A172 (cell line): ENCODE results near the gene PNRC2. TPM values are rescaled to one million over a fixed set of nuclear protein-coding genes. Genes with fewer than 3 reads are reported as not detected.
"Not testable (repeated sequence)": the region's sequence is repeated elsewhere in the genome, so short reads cannot be mapped to it uniquely, and the experiment has no call there.

Source experiments
- DNase-seq: peaks from one replicate; pipeline ENCODE4 v3.0.0-alpha.2; 2015; ENCODE audit warnings: low spot score
- total RNA-seq: library from RNA; depleted of rRNA; stranded (reverse); fragments of >200 nt; shearing (Covaris generic); gene quantifications from 2 replicates; pipeline ENCODE4 v1.2.3, GENCODE V29; 2014; rRNA removed

Gene PNRC2
- total RNA-seq, 1 experiment from 2014 or later, result 60.3 TPM

DNA sequence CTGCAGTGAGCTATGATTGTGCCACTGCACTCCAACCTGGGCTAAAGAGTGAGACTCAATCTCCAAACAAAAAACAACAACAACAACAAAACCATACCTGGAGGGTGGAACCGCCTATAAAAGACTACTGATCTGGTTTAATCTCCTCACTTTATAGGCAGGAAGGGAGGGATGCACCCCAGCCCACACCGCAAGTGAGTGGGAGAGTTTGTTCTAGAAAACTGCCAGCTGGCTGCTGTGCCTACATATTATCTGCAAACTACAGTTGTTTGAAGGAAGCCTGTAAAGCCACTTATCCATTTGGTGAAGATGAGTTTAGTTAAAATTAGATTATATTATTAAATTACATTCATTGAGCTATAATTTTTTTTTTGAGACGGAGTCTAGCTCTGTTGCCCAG lies 29.6 kb downstream of the PNRC2 start:
- no peak for DNase-seq

DNA sequence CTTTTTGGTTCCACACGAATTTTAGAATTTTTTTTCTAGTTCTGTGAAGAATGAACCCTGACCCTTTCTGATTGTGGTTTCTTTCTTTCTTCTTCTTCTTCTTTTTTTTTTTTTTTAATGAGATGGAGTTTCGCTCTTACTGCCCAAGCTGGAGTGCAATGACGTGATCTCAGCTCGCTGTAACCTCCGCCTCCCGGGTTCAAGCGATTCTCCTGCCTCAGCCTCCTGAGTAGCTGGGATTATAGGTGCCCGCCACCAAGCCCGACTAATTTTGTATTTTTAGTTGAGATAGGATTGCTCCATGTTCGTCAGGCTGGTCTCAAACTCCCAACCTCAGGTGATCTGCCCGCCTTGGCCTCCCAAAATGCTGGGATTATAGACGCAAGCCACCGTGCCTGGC lies 32.4 kb downstream of the PNRC2 start:
- not testable (repeated sequence) for DNase-seq

DNA sequence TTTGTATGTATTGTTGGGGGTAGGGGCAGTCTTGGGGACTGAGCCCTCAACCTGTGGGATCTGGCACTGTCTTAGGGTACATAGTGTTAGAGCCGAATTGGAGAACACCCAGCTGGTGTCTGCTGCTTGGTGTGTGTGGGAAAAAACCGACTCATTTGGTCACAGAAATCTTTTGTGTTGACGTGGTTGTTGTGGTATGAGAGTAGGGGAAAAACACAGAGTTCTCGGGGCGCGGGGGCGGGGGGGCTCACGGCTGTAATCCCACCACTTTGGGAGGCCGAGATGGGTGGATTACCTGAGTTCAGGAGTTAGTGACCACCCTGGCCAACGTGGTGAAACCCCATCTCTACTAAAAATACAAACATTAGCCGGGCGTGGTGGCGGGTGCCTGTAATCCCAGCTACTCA lies 35.8 kb downstream of the PNRC2 start:
- DNase-seq, result no peak

DNA sequence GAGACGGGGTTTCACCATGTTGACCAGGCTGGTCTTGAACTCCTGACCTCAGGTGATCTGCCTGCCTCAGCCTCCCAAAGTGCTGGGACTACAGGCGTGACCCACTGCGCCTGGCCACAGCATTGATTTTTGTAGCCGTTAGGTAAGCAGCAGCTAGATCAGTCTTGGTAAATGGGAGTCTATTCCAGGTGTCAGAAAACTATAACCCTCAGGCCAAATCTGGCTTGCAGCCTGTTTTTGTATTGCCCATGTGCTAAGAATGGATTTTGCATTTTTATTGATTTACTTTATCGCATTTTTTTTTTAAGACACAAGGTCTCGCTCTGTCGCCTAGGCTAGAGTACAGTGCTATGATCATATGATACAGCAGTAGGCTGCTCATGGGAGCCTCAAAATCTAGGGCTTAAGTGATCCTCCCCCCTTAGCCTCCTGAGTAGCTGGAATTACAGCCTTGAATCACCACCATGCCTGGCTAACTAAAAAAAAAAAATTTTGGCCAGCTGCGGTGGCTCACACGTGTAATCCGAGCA lies 37.1 kb downstream of the PNRC2 start:
- DNase-seq, result no peak

- no peak for DNase-seq
Observed at GRCh38 chr1:23997812-23998211, 38.2 kb downstream of the PNRC2 start.

DNA sequence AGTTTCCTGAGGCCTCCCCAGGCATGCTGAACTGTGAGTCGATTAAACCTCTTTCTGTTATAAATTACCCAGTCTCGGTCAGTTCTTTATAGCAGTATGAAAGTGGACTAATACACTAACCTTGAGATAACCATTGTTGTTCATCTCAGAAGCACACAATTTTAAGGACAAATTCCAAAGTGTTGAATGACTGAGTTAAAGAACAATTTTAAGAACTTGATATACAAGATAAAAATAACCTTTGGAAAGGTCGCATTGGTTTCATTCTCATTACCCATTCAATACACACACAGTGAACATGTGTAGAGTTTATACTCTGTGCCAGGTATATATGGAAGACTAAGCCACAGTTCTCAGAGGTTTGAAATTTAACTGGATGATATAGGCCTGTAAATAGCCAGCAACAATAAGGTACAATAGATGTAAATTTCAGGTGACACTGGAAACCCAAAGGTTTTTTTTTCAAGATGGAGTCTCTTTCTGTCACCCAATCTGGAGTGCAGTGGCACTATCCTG lies 39.6 kb downstream of the PNRC2 start:
- DNase-seq, result no peak

DNA sequence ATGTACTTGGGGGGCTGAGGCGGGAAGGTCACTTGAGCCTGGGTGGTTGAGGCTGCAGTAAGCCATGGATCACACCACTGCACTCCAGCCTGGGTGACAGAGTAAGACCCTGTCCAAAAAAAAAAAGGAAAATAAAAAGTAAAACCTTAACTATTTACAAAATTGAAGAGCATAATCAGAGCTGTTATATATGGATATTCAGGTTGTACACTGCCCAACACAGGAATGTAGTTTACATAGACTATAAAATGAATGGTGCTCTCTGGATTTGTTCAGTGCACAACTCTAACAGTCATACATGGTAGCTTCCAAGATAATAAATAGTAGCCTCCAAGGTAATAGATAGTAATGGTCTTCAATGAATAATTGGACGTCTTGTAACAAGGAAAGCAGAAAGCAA lies 43.1 kb downstream of the PNRC2 start:
- DNase-seq, result no peak

- DNase-seq, result no peak
Observed at GRCh38 chr1:24003331-24003972, 43.8 kb downstream of the PNRC2 start.

GRCh38 chr1:24004132-24004531 lies 44.5 kb downstream of the PNRC2 start:
- no peak for DNase-seq

- DNase-seq, result no peak
Observed at GRCh38 chr1:24005163-24005562, 45.5 kb downstream of the PNRC2 start.

DNA sequence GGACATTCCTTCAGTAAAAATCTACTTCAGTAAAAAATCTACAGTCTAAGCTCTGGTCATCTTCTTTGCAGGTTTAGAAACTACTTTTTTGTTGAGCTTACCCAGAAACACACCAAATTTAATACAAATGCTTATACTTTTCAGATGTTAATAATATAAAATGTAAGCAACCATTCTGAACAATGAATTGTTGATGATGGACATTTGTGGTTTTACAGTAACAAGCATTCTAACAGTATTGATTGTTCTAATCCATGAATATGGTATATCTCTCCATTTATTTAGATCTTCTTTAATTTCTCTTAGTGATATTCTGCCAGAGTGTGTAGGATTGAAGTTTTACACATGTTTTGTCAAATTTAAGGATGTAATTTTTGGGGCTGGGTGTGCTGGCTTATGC lies 47.5 kb downstream of the PNRC2 start:
- no peak for DNase-seq

GRCh38 chr1:24008574-24009184 lies 49.1 kb downstream of the PNRC2 start:
- DNase-seq, result not testable (repeated sequence)

DNA sequence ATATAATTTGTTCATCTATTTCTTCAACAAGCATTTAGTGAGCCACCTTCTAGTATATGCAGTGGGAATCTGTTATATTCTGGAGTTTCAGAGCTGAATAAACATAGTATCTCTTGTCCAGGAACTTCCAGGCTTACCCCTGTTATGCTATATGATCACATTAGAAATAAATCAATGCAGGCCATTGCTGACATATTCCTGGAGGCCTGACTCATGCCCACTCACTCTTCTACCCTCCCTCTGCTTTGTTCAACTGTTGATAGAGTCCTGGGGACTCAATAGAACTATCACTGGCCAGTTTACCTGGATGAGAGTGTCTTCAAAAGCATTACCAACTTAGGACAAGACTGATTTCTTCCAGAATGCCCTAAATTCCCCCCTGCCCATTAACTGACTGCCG lies 49.8 kb downstream of the PNRC2 start:
- peak; percentile 78 for DNase-seq

- DNase-seq, result no peak
Observed at GRCh38 chr1:24010650-24011049, 51.0 kb downstream of the PNRC2 start.

- DNase-seq, result not testable (repeated sequence)
Observed at GRCh38 chr1:24012878-24013277, 53.2 kb downstream of the PNRC2 start.

Other genes with a start within 250 kb of the PNRC2 start
- 28.1 and 29.4 TPM in 2 replicates for gene ELOA, start 216.4 kb upstream of the PNRC2 start, total RNA-seq
- gene PITHD1, start 181.4 kb upstream of the PNRC2 start, total RNA-seq, result 47.9 and 73.3 TPM in 2 replicates
- gene LYPLA2, start 168.7 kb upstream of the PNRC2 start, total RNA-seq, result 59.0 and 68.0 TPM in 2 replicates
- 109 and 110 TPM in 2 replicates for gene GALE, start 159.1 kb upstream of the PNRC2 start, total RNA-seq
- 15.3 and 21.5 TPM in 2 replicates for gene HMGCL, start 134.4 kb upstream of the PNRC2 start, total RNA-seq
- 19.6 and 22.9 TPM in 2 replicates for gene FUCA1, start 91.5 kb upstream of the PNRC2 start, total RNA-seq
- gene CNR2, start 46.5 kb upstream of the PNRC2 start, total RNA-seq, result not detected in 2 replicates
- gene SRSF10, start 20.5 kb downstream of the PNRC2 start, total RNA-seq, result 96.5 and 106 TPM in 2 replicates
- 12.5 and 14.2 TPM in 2 replicates for gene MYOM3, start 152.3 kb downstream of the PNRC2 start, total RNA-seq
- 0.53 and 2.1 TPM in 2 replicates for gene IL22RA1, start 183.3 kb downstream of the PNRC2 start, total RNA-seq
- not detected in 2 replicates for gene IFNLR1, start 227.5 kb downstream of the PNRC2 start, total RNA-seq